OCI-LY7 (cell line): ENCODE data around the gene OR6F1.

Experiments used
- CTCF ChIP-seq: fragments of 200-600 bp; sonication (generic); conservative IDR thresholded peaks from 2 replicates; pipeline ENCODE4 v1.5.1; 2014; ENCODE audit warnings: mild to moderate bottlenecking, antibody characterized with exemption, low read length, moderate library complexity, mixed read lengths
- EZH2phosphoT487 ChIP-seq: fragments of 200-600 bp; sonication (generic); IDR thresholded peaks from 2 replicates; pipeline ENCODE4 v1.6.1; 2018; ENCODE audit warnings: low read depth, borderline replicate concordance, mild to moderate bottlenecking, mixed run types, antibody characterized with exemption, low read length, moderate library complexity, mixed read lengths

DNA sequence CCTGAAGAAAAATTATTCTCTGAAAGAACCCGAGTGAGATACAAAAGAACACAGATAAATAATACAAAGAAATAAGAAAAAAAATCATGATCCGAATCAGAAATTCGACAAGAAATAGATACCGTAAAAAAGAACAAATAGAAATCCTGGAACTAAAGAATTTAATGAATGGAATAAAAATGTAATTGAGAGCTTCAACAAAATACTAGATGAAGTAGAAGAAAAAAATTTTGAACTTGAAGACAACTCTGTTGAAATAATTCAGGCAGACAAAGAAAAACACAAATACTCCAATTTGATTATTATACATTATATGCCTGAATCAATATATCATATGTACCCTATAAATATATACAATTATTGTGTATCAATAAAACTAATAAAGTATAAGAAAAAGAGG is 4.8 kb upstream of the OR6F1 start:
- TF ChIP-seq CTCF (no peak), EZH2phosphoT487 (no peak)
